GM19025 (cell line): ENCODE measurements around the gene BAIAP2.

Experiments used
- ATAC-seq: cut with Tn5 transposase; IDR thresholded peaks from one replicate; pipeline ENCODE4 v1.9.1; 2021; ENCODE audit warnings: mild to moderate bottlenecking, low read depth, moderate library complexity; ENCODE audit not compliant: unreplicated experiment

The BAIAP2 gene

GRCh38 chr17:81083125-81083765 is 48.3 kb downstream of the BAIAP2 start:
- no peak for ATAC-seq

- ATAC-seq: no peak
These were observed 49.9 kb downstream of the BAIAP2 start for GRCh38 chr17:81084680-81085419.

GRCh38 chr17:81085420-81085911 is 50.5 kb downstream of the BAIAP2 start:
- no peak for ATAC-seq

GRCh38 chr17:81086789-81087551 is 52.0 kb downstream of the BAIAP2 start:
- ATAC-seq: no peak

GRCh38 chr17:81090361-81091136 is 55.6 kb downstream of the BAIAP2 start:
- ATAC-seq: no peak

- ATAC-seq: no peak
These were observed 56.2 kb downstream of the BAIAP2 start for GRCh38 chr17:81091154-81091553.

GRCh38 chr17:81091774-81092517 is 57.0 kb downstream of the BAIAP2 start:
- no peak for ATAC-seq

GRCh38 chr17:81092518-81093095 is 57.7 kb downstream of the BAIAP2 start:
- ATAC-seq: no peak

- no peak for ATAC-seq
These were observed 58.9 kb downstream of the BAIAP2 start for GRCh38 chr17:81093619-81094508.

GRCh38 chr17:81094509-81095382 is 59.8 kb downstream of the BAIAP2 start:
- no peak for ATAC-seq

- no peak for ATAC-seq
These were observed 60.4 kb downstream of the BAIAP2 start for GRCh38 chr17:81095383-81095762.

- no peak for ATAC-seq
These were observed 61.8 kb downstream of the BAIAP2 start for GRCh38 chr17:81096741-81097133.

- no peak for ATAC-seq
These were observed 62.4 kb downstream of the BAIAP2 start for GRCh38 chr17:81097134-81097942.

- ATAC-seq: no peak
These were observed 63.0 kb downstream of the BAIAP2 start for GRCh38 chr17:81097943-81098308.

GRCh38 chr17:81099888-81100287 is 64.9 kb downstream of the BAIAP2 start:
- ATAC-seq: no peak

GRCh38 chr17:81100668-81101067 is 65.7 kb downstream of the BAIAP2 start:
- no peak for ATAC-seq
